Panc1 (cell line): Measurements from ENCODE around the gene TAOK3. TPM values are rescaled to one million over a fixed set of nuclear protein-coding genes. Genes with fewer than 3 reads are reported as not detected.

Experiments
- ATAC-seq: fragments of 200-7000 bp; cut with Tn5 transposase; 2 replicates; pipeline ENCODE4 v1.9.1; 2020; ENCODE audit warnings: mild to moderate bottlenecking, moderate library complexity
- BruUV-seq: library from RNA; stranded (reverse); fragments of 400-500 nt; replicated peaks from 2 replicates; lab custom pipeline; 2021; lab: Mats Ljungman, UMichigan
- CTCF ChIA-PET: fragments of 300-600 bp; sonication (Branson Sonifier 250); formaldehyde crosslinking; loops from one replicate; lab custom pipeline; 2022; ENCODE audit warnings: antibody characterized with exemption; lab: Charles Lee
- POLR2A ChIA-PET: fragments of 300-600 bp; sonication (Branson Sonifier 250); formaldehyde crosslinking; loops from one replicate; lab custom pipeline; 2022; ENCODE audit warnings: antibody characterized with exemption; lab: Charles Lee
- DNase-seq: peaks from one replicate; pipeline ENCODE4 v3.0.0-alpha.2; 2010; ENCODE audit warnings: low read depth, low spot score
- H3K27ac ChIP-seq: 2 replicates; pipeline ENCODE4 v1.5.1; 2011; ENCODE audit warnings: mild to moderate bottlenecking, low read length, inconsistent platforms
- H3K27me3 ChIP-seq: fragments of 200-500 bp; sonication (Bioruptor generic); 2 replicates; pipeline ENCODE4 v1.6.0; 2014; ENCODE audit warnings: low read length, inconsistent platforms; ENCODE audit not compliant: control insufficient read depth, insufficient read depth
- H3K36me3 ChIP-seq: fragments of 200-500 bp; sonication (Bioruptor generic); 2 replicates; pipeline ENCODE4 v1.5.1; 2014; ENCODE audit warnings: inconsistent platforms, mild to moderate bottlenecking, low read length, moderate library complexity; ENCODE audit not compliant: control insufficient read depth, insufficient read depth
- H3K4me1 ChIP-seq: 2 replicates; pipeline ENCODE4 v1.5.1; 2011; ENCODE audit warnings: inconsistent platforms, mild to moderate bottlenecking, low read length, moderate library complexity; ENCODE audit not compliant: control insufficient read depth, insufficient read depth
- H3K4me3 ChIP-seq, 2 experiments: 2 replicates each; pipeline ENCODE4 v1.5.1; 2011 to 2012; ENCODE audit warnings: low read depth in 2 of 2, low read length in 2 of 2, mild to moderate bottlenecking in 2 of 2, inconsistent platforms in 1 of 2, moderate library complexity in 1 of 2
- H3K9me3 ChIP-seq: fragments of 200-500 bp; sonication (Bioruptor generic); 2 replicates; pipeline ENCODE4 v1.5.1; 2014; ENCODE audit warnings: low read depth, mild to moderate bottlenecking, inconsistent platforms, low read length, moderate library complexity; ENCODE audit not compliant: control insufficient read depth, insufficient read depth
- CTCF ChIP-seq: fragments of 450-650 bp; IDR thresholded peaks from 2 replicates; pipeline ENCODE4 v1.5.1; 2017; ENCODE audit warnings: mild to moderate bottlenecking
- POLR2AphosphoS5 ChIP-seq: IDR thresholded peaks from 2 replicates; pipeline ENCODE4 v1.6.1; 2012; ENCODE audit warnings: mild to moderate bottlenecking, low read depth, low read length, moderate library complexity
- SIN3A ChIP-seq: IDR thresholded peaks from 2 replicates; pipeline ENCODE4 v1.6.1; 2012; ENCODE audit warnings: low read depth, mild to moderate bottlenecking, low read length, moderate library complexity, borderline replicate concordance; ENCODE audit not compliant: insufficient read depth
- TCF7L2 ChIP-seq: IDR thresholded peaks from 2 replicates; pipeline ENCODE4 v1.6.1; 2011; ENCODE audit warnings: mild to moderate bottlenecking, low read depth, low read length, inconsistent platforms
- in situ Hi-C: cut with HindIII; loops from 2 replicates; pipeline ENCODE4 v1.10.0; 2016; ENCODE audit warnings: low sequenced_read_pairs, low pct_unique_long_range_greater_than_20kb
- intact Hi-C: fragments of 100-400 bp; cut with micrococcal nuclease; formaldehyde crosslinking; loops from one replicate; pipeline ENCODE4 v1.10.0; 2022; ENCODE audit not compliant: unreplicated experiment
- total RNA-seq: library from RNA; stranded (reverse); gene quantifications from one replicate; pipeline ENCODE4 v1.2.1, GENCODE V29; 2021; ENCODE audit not compliant: unreplicated experiment
- TF ChIP-seq, protein P1 (sequence below), 2 experiments: IDR thresholded peaks; 2 replicates each; pipeline ENCODE4 v1.6.1; 2011 to 2012; ENCODE audit warnings: low read depth in 2 of 2, control low read depth in 1 of 2, low read length in 1 of 2, mild to moderate bottlenecking in 1 of 2, moderate library complexity in 1 of 2; ENCODE audit not compliant: insufficient read depth in 1 of 2

The TAOK3 gene
- total RNA-seq, 1 experiment from 2014 or later, result 30.5 TPM

- Histone ChIP-seq H3K9me3 (no peaks in the 10 kb centered on the region), H3K36me3 (peaks cover 4% of the 10 kb centered on the region; the same call in 1 of the 2 replicates), H3K4me1 (no peaks in the 10 kb centered on the region), H3K4me3 (no peak overlapping the region), H3K27ac (no peak overlapping the region), H3K27me3 (no peaks in the 10 kb centered on the region)
- ATAC-seq, result no peak
- CTCF ChIA-PET, result no interaction called here
- TF ChIP-seq TCF7L2 (no peak), CTCF (no peak), SIN3A (no peak), POLR2AphosphoS5 (no peak)
- TF ChIP-seq, protein P1, sequence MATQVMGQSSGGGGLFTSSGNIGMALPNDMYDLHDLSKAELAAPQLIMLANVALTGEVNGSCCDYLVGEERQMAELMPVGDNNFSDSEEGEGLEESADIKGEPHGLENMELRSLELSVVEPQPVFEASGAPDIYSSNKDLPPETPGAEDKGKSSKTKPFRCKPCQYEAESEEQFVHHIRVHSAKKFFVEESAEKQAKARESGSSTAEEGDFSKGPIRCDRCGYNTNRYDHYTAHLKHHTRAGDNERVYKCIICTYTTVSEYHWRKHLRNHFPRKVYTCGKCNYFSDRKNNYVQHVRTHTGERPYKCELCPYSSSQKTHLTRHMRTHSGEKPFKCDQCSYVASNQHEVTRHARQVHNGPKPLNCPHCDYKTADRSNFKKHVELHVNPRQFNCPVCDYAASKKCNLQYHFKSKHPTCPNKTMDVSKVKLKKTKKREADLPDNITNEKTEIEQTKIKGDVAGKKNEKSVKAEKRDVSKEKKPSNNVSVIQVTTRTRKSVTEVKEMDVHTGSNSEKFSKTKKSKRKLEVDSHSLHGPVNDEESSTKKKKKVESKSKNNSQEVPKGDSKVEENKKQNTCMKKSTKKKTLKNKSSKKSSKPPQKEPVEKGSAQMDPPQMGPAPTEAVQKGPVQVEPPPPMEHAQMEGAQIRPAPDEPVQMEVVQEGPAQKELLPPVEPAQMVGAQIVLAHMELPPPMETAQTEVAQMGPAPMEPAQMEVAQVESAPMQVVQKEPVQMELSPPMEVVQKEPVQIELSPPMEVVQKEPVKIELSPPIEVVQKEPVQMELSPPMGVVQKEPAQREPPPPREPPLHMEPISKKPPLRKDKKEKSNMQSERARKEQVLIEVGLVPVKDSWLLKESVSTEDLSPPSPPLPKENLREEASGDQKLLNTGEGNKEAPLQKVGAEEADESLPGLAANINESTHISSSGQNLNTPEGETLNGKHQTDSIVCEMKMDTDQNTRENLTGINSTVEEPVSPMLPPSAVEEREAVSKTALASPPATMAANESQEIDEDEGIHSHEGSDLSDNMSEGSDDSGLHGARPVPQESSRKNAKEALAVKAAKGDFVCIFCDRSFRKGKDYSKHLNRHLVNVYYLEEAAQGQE (IDR thresholded peaks at IDR 0.05; ENCODE audit: insufficient read depth in 1 of 2, low read depth in 2 of 2, low read length in 1 of 2), result no peak
- no peak for DNase-seq
- POLR2A ChIA-PET, result no interaction called here
- BruUV-seq, result TSS peak; percentile 99
- in situ Hi-C loops (no loop called here), intact Hi-C loops (no loop called here)
Measured at GRCh38 chr12:118145113-118145797, 227.5 kb downstream of the TAOK3 start.

DNA sequence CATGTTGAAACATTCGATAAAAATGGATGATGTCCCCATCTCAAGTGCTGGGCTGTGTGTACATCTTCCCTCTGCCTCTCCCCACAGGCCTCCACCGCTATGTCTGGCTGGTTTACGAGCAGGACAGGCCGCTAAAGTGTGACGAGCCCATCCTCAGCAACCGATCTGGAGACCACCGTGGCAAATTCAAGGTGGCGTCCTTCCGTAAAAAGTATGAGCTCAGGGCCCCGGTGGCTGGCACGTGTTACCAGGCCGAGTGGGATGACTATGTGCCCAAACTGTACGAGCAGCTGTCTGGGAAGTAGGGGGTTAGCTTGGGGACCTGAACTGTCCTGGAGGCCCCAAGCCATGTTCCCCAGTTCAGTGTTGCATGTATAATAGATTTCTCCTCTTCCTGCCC lies 228.2 kb downstream of the TAOK3 start:
- no peak overlapping the region for H3K4me3 ChIP-seq
- no peaks in the 10 kb centered on the region for H3K4me1 ChIP-seq
- no peaks in the 10 kb centered on the region for H3K9me3 ChIP-seq
- no peak overlapping the region for H3K27ac ChIP-seq
- in situ Hi-C loops (no loop called here), intact Hi-C loops (no loop called here)
- DNase-seq (no peak), ATAC-seq (no peak)
- H3K36me3 ChIP-seq, result peaks cover 2% of the 10 kb centered on the region; the same call in 1 of the 2 replicates
- H3K27me3 ChIP-seq, result no peaks in the 10 kb centered on the region
- no peak for TF ChIP-seq CTCF
- TF ChIP-seq POLR2AphosphoS5, result no peak
- TF ChIP-seq SIN3A, result no peak
- TF ChIP-seq TCF7L2, result no peak
- TF ChIP-seq, protein P1 (IDR thresholded peaks at IDR 0.05; ENCODE audit: insufficient read depth in 1 of 2, low read depth in 2 of 2, low read length in 1 of 2), result no peak
- CTCF ChIA-PET, result no interaction called here
- POLR2A ChIA-PET, result no interaction called here
- no TSS peak for BruUV-seq
